ENCODE data around the gene ZCCHC8. TPM values are rescaled to one million over a fixed set of nuclear protein-coding genes. Genes with fewer than 3 reads are reported as not detected.

Gene ZCCHC8
- polyA plus RNA-seq, 1 donor (not counting 4 experiments of a cell fraction or from before 2014, with no cell fraction given), result 14.0 TPM

GRCh38 chr12:122422730-122423257 lies 77.9 kb downstream of the ZCCHC8 start:
- FAIRE-seq, result no peak
- H2AFZ ChIP-seq (ENCODE audit: control insufficient read depth, low read length), result peak overlapping the region; percentile 59
- H3K27ac ChIP-seq (ENCODE audit: control insufficient read depth, insufficient read depth, low read length), result peak overlapping the region; percentile 70
- peaks cover 2% of the 10 kb centered on the region for H3K9me1 ChIP-seq (ENCODE audit: control insufficient read depth, extremely low read depth, insufficient read depth, low read length)
- H3K9me3 ChIP-seq (ENCODE audit: control insufficient read depth, low read depth, low read length), result no peaks in the 10 kb centered on the region
- H3K36me3 ChIP-seq (ENCODE audit: control insufficient read depth in 2 of 2, extremely low read depth in 1 of 2, insufficient read depth in 2 of 2, low read length in 2 of 2), result no peaks in the 10 kb centered on the region
- no peaks in the 10 kb centered on the region for H3K27me3 ChIP-seq (ENCODE audit: control insufficient read depth, extremely low read depth, insufficient read depth, low read length)
- H4K20me1 ChIP-seq (ENCODE audit: control insufficient read depth, extremely low read depth, insufficient read depth, low read length), result no peaks in the 10 kb centered on the region
- TF ChIP-seq CTCF (optimal IDR thresholded peaks at IDR 0.05 in 1 of 3, IDR thresholded peaks at IDR 0.05 in 1 of 3, conservative IDR thresholded peaks at IDR 0.05 in 1 of 3; ENCODE audit: extremely low read depth in 1 of 3, insufficient read depth in 2 of 3, low read length in 3 of 3), result no peak
- H3K9ac ChIP-seq (ENCODE audit: control insufficient read depth, extremely low read depth, insufficient read depth, low read length), result peak overlapping the region; percentile 95
- peak overlapping the region; percentile 45 to 80 (median 69) for H3K4me3 ChIP-seq (ENCODE audit: control insufficient read depth in 2 of 3, extremely low read depth in 1 of 3, insufficient read depth in 2 of 3, low read depth in 1 of 3, low read length in 3 of 3)
- H3K4me2 ChIP-seq (ENCODE audit: control insufficient read depth, extremely low read depth, insufficient read depth, low read depth, low read length), result peak overlapping the region; percentile 99
- dilution Hi-C loops (cut with MboI; ENCODE audit: extremely low pct_ligation_motif_present, low sequenced_read_pairs), result no loop called here
- no peak for DNase-seq (ENCODE audit: low read depth, low spot score)
- peaks cover 19% of the 10 kb centered on the region for H3K4me1 ChIP-seq (ENCODE audit: control insufficient read depth, extremely low read depth, insufficient read depth, low read length)
- peaks cover 40% of the 10 kb centered on the region for H3K79me2 ChIP-seq (ENCODE audit: control insufficient read depth, insufficient read depth, low read length)

GRCh38 chr12:122421821-122422729 lies 78.7 kb downstream of the ZCCHC8 start, which contains the start of gene CLIP1:
TSS of gene CLIP1 (minus strand) at chr12:122422669. CDS start at chr12:122380452, 42,217 bp downstream.
- Histone ChIP-seq H2AFZ (ENCODE audit: control insufficient read depth, low read length) (peak within 1 kb of the TSS; percentile 59), H3K36me3 (ENCODE audit: control insufficient read depth in 2 of 2, extremely low read depth in 1 of 2, insufficient read depth in 2 of 2, low read length in 2 of 2) (no peaks in the 10 kb centered on the region), H3K9me3 (ENCODE audit: control insufficient read depth, low read depth, low read length) (no peaks in the 10 kb centered on the region), H3K9ac (ENCODE audit: control insufficient read depth, extremely low read depth, insufficient read depth, low read length) (peak within 1 kb of the TSS; percentile 95), H3K9me1 (ENCODE audit: control insufficient read depth, extremely low read depth, insufficient read depth, low read length) (peaks cover 4% of the 10 kb centered on the region), H4K20me1 (ENCODE audit: control insufficient read depth, extremely low read depth, insufficient read depth, low read length) (no peaks in the 10 kb centered on the region), H3K27ac (ENCODE audit: control insufficient read depth, insufficient read depth, low read length) (peak within 1 kb of the TSS; percentile 90), H3K4me1 (ENCODE audit: control insufficient read depth, extremely low read depth, insufficient read depth, low read length) (peaks cover 19% of the 10 kb centered on the region), H3K4me3 (ENCODE audit: control insufficient read depth in 2 of 3, extremely low read depth in 1 of 3, insufficient read depth in 2 of 3, low read depth in 1 of 3, low read length in 3 of 3) (peak within 1 kb of the TSS; percentile 69 to 86 (median 84)), H3K79me2 (ENCODE audit: control insufficient read depth, insufficient read depth, low read length) (peaks cover 45% of the 10 kb centered on the region), H3K4me2 (ENCODE audit: control insufficient read depth, extremely low read depth, insufficient read depth, low read depth, low read length) (peak within 1 kb of the TSS; percentile 99), H3K27me3 (ENCODE audit: control insufficient read depth, extremely low read depth, insufficient read depth, low read length) (no peaks in the 10 kb centered on the region)
- DNase-seq (ENCODE audit: low read depth, low spot score), result no peak
- dilution Hi-C loops (cut with MboI; ENCODE audit: extremely low pct_ligation_motif_present, low sequenced_read_pairs), result no loop called here
- FAIRE-seq, result no peak
- TF ChIP-seq CTCF (optimal IDR thresholded peaks at IDR 0.05 in 1 of 3, IDR thresholded peaks at IDR 0.05 in 1 of 3, conservative IDR thresholded peaks at IDR 0.05 in 1 of 3; ENCODE audit: extremely low read depth in 1 of 3, insufficient read depth in 2 of 3, low read length in 3 of 3) (peak; percentile 17 to 56 (median 53)), EZH2 (IDR thresholded peaks at IDR 0.05; ENCODE audit: low read length) (no peak)

Small RNAs within 50 kb of the gene (small RNA-seq; reads per million reads assigned to genes)
- gene RF00411 (ENCODE audit: insufficient read length in 3 of 3, low read depth in 3 of 3, low replicate concordance in 1 of 3), result 0 reads per million in 3 experiments

Other genes starting within 250 kb of the ZCCHC8 start
- 14.2 to 17.5 TPM (median 16.5 TPM) in 3 replicates for gene VPS33A, start 234.4 kb downstream of the ZCCHC8 start, polyA plus RNA-seq
- 54.0 to 94.1 TPM (median 54.3 TPM) in 3 replicates for gene CLIP1, start 78.3 kb downstream of the ZCCHC8 start, polyA plus RNA-seq
- 22.9 to 45.6 TPM (median 34.6 TPM) in 3 replicates for gene RSRC2, start 26.0 kb upstream of the ZCCHC8 start, polyA plus RNA-seq
- gene KNTC1, start 26.3 kb upstream of the ZCCHC8 start, polyA plus RNA-seq, result 7.7 to 18.6 TPM (median 12.6 TPM) in 3 replicates
- 8.8 to 30.1 TPM (median 18.3 TPM) in 3 replicates for gene HCAR2, start 202.4 kb upstream of the ZCCHC8 start, polyA plus RNA-seq
- gene HCAR3, start 215.9 kb upstream of the ZCCHC8 start, polyA plus RNA-seq, result 2.8 to 13.9 TPM (median 12.1 TPM) in 3 replicates
- gene HCAR1, start 229.9 kb upstream of the ZCCHC8 start, polyA plus RNA-seq, result 0.03 to 0.10 TPM (median 0.07 TPM) in 3 replicates